Mesenchymal stem cell (in vitro differentiated cells and primary cell): Measurements from ENCODE around the gene SPIN1.

Experiments
- DNase-seq: peaks from one replicate; pipeline ENCODE4 v3.0.0-alpha.2; 2013
- H2AFZ ChIP-seq: one replicate; pipeline ENCODE4 v1.6.1; 2013; ENCODE audit warnings: low read depth, mild to moderate bottlenecking, control low read depth, inconsistent platforms, low read length, moderate library complexity
- H2AK5ac ChIP-seq: 2 replicates; pipeline ENCODE4 v1.6.1; 2013; ENCODE audit warnings: low read length, moderate library complexity, mild to moderate bottlenecking, inconsistent platforms; ENCODE audit not compliant: severe bottlenecking
- H2BK120ac ChIP-seq: one replicate; pipeline ENCODE4 v1.6.1; 2013; ENCODE audit warnings: low read depth, mild to moderate bottlenecking, inconsistent platforms, low read length, moderate library complexity
- H2BK12ac ChIP-seq, 2 experiments: one replicate each; pipeline ENCODE4 v1.6.1; 2013; ENCODE audit warnings: inconsistent platforms in 2 of 2, low read length in 2 of 2, mild to moderate bottlenecking in 2 of 2, moderate library complexity in 2 of 2, control low read depth in 1 of 2
- H2BK15ac ChIP-seq: one replicate; pipeline ENCODE4 v1.6.1; 2013; ENCODE audit warnings: mild to moderate bottlenecking, low read depth, inconsistent platforms; ENCODE audit not compliant: poor library complexity, severe bottlenecking
- H2BK5ac ChIP-seq: 2 replicates; pipeline ENCODE4 v1.6.1; 2013; ENCODE audit warnings: low read depth, mild to moderate bottlenecking, low read length, control low read depth, inconsistent platforms; ENCODE audit not compliant: poor library complexity, severe bottlenecking
- H3K14ac ChIP-seq, 2 experiments: one replicate each; pipeline ENCODE4 v1.6.1; 2013; ENCODE audit warnings: inconsistent platforms in 2 of 2, low read length in 2 of 2, control low read depth in 1 of 2, mild to moderate bottlenecking in 1 of 2, moderate library complexity in 1 of 2
- H3K18ac ChIP-seq, 2 experiments: one replicate each; pipeline ENCODE4 v1.6.1; 2013; ENCODE audit warnings: inconsistent platforms in 2 of 2, low read length in 2 of 2, control low read depth in 1 of 2, low read depth in 1 of 2, mild to moderate bottlenecking in 1 of 2
- H3K23ac ChIP-seq, 2 experiments: one replicate each; pipeline ENCODE4 v1.6.1; 2013; ENCODE audit warnings: inconsistent platforms in 2 of 2, low read length in 2 of 2, mild to moderate bottlenecking in 2 of 2, moderate library complexity in 2 of 2, control low read depth in 1 of 2
- H3K27ac ChIP-seq: 2 replicates; pipeline ENCODE4 v1.5.1; 2013; ENCODE audit warnings: mild to moderate bottlenecking, moderate library complexity, low read length, control low read depth, inconsistent platforms; ENCODE audit not compliant: poor library complexity, severe bottlenecking
- H3K27me3 ChIP-seq, 2 experiments: 2 replicates each; pipeline versions ENCODE4 v1.6.1 to v1.7.0; 2013; ENCODE audit warnings: low read length in 2 of 2, mild to moderate bottlenecking in 2 of 2, moderate library complexity in 2 of 2, control low read depth in 1 of 2, inconsistent platforms in 1 of 2; ENCODE audit not compliant: control insufficient read depth in 1 of 2, insufficient read depth in 1 of 2
- H3K36me3 ChIP-seq, 2 experiments: 2 replicates each; pipeline versions ENCODE4 v1.6.1 to v1.7.0; 2013; ENCODE audit warnings: low read length in 2 of 2, control low read depth in 1 of 2, inconsistent platforms in 1 of 2, low read depth in 1 of 2, mild to moderate bottlenecking in 1 of 2; ENCODE audit not compliant: insufficient read depth in 2 of 2, control insufficient read depth in 1 of 2
- H3K4ac ChIP-seq, 2 experiments: one replicate each; pipeline ENCODE4 v1.6.1; 2013; ENCODE audit warnings: inconsistent platforms in 2 of 2, low read length in 2 of 2, mild to moderate bottlenecking in 2 of 2, moderate library complexity in 2 of 2, control low read depth in 1 of 2, low read depth in 1 of 2
- H3K4me1 ChIP-seq: 2 replicates; pipeline ENCODE4 v1.6.1; 2013; ENCODE audit warnings: low read depth, low read length, control low read depth; ENCODE audit not compliant: control insufficient read depth, insufficient read depth
- H3K4me2 ChIP-seq: 2 replicates; pipeline ENCODE4 v1.6.1; 2013; ENCODE audit warnings: low read length, mild to moderate bottlenecking, inconsistent platforms; ENCODE audit not compliant: poor library complexity, severe bottlenecking
- H3K4me3 ChIP-seq, 2 experiments: 2 replicates each; pipeline versions ENCODE4 v1.5.1 to v1.7.0; 2013; ENCODE audit warnings: low read length in 2 of 2, mild to moderate bottlenecking in 2 of 2, control low read depth in 1 of 2, low read depth in 1 of 2; ENCODE audit not compliant: insufficient read depth in 1 of 2
- H3K79me1 ChIP-seq: replicated peaks from 2 replicates; pipeline ENCODE4 v1.6.1; 2013; ENCODE audit warnings: mild to moderate bottlenecking, control low read depth, low read length, inconsistent platforms; ENCODE audit not compliant: poor library complexity, severe bottlenecking
- H3K9ac ChIP-seq: 2 replicates; pipeline ENCODE4 v1.7.0; 2013; ENCODE audit warnings: mild to moderate bottlenecking, low read length, moderate library complexity
- H3K9me3 ChIP-seq: 2 replicates; pipeline ENCODE4 v1.7.0; 2013; ENCODE audit warnings: mild to moderate bottlenecking, low read length; ENCODE audit not compliant: control insufficient read depth
- H4K8ac ChIP-seq: one replicate; pipeline ENCODE4 v1.6.1; 2013; ENCODE audit warnings: inconsistent platforms, mild to moderate bottlenecking, low read length, moderate library complexity
- H4K91ac ChIP-seq: one replicate; pipeline ENCODE4 v1.6.1; 2013; ENCODE audit warnings: mild to moderate bottlenecking, low read length, inconsistent platforms
- WGBS: methylation state at CpG from one replicate; pipeline ENCODE4 v1.1.7; 2013; ENCODE audit warnings: mixed read lengths; 5-methylcytosine and 5-hydroxymethylcytosine counted together

The SPIN1 gene

GRCh38 chr9:88503845-88504764 lies 115.9 kb downstream of the SPIN1 start:
- H2AK5ac ChIP-seq = no peak overlapping the region
- H3K9ac ChIP-seq = no peak overlapping the region
- no peaks in the 10 kb centered on the region for H3K36me3 ChIP-seq
- no peak overlapping the region for H3K27ac ChIP-seq
- peak overlapping the region in 1 of 2 experiments; percentile 14 for H3K14ac ChIP-seq
- no peak overlapping the region for H2BK5ac ChIP-seq
- H2BK12ac ChIP-seq = no peak overlapping the region
- no peak overlapping the region for H3K4me2 ChIP-seq
- no peak overlapping the region for H3K23ac ChIP-seq
- peak overlapping the region; percentile 24 for H4K8ac ChIP-seq
- H3K4me1 ChIP-seq = peaks cover 4% of the 10 kb centered on the region
- no peak overlapping the region for H2AFZ ChIP-seq
- no peak overlapping the region for H3K18ac ChIP-seq
- H3K4me3 ChIP-seq = no peak overlapping the region
- H3K79me1 ChIP-seq = no peaks in the 10 kb centered on the region
- WGBS = 97% methylated on average over 16 of the region's 17 CpGs
- no peak overlapping the region for H2BK15ac ChIP-seq
- peak overlapping the region; percentile 90 for H4K91ac ChIP-seq
- H2BK120ac ChIP-seq = no peak overlapping the region
- H3K9me3 ChIP-seq = peaks cover 6% of the 10 kb centered on the region
- DNase-seq = no peak
- H3K27me3 ChIP-seq = no peaks in the 10 kb centered on the region
- H3K4ac ChIP-seq = peak overlapping the region in 1 of 2 experiments; percentile 64

- Histone ChIP-seq H3K4ac (no peak overlapping the region), H2BK15ac (no peak overlapping the region), H3K27ac (no peak overlapping the region), H2BK120ac (no peak overlapping the region), H3K27me3 (peaks cover 0 to 4% of the 10 kb centered on the region in 2 experiments), H3K36me3 (no peaks in the 10 kb centered on the region), H4K91ac (no peak overlapping the region), H2AK5ac (no peak overlapping the region), H3K4me2 (no peak overlapping the region), H3K9me3 (peaks cover 6% of the 10 kb centered on the region), H2BK5ac (no peak overlapping the region), H3K4me1 (no peaks in the 10 kb centered on the region), H3K14ac (no peak overlapping the region), H3K79me1 (no peaks in the 10 kb centered on the region), H3K9ac (no peak overlapping the region), H3K18ac (no peak overlapping the region), H3K23ac (no peak overlapping the region), H4K8ac (no peak overlapping the region), H2BK12ac (no peak overlapping the region), H3K4me3 (no peak overlapping the region), H2AFZ (no peak overlapping the region)
- WGBS = no CpG with 5 or more reads among the region's 2 CpGs
- DNase-seq = no peak
Observed at GRCh38 chr9:88508326-88508725, 120.1 kb downstream of the SPIN1 start.

- H3K4ac ChIP-seq = no peak overlapping the region
- no peak overlapping the region for H2BK5ac ChIP-seq
- no peaks in the 10 kb centered on the region for H3K36me3 ChIP-seq
- no peak overlapping the region for H4K91ac ChIP-seq
- H2BK12ac ChIP-seq = no peak overlapping the region
- no peaks in the 10 kb centered on the region for H3K79me1 ChIP-seq
- WGBS = 71% methylated on average over 4 of the region's 4 CpGs
- H3K27me3 ChIP-seq = peaks cover 0 to 4% of the 10 kb centered on the region in 2 experiments
- H3K27ac ChIP-seq = no peak overlapping the region
- no peaks in the 10 kb centered on the region for H3K4me1 ChIP-seq
- H3K9me3 ChIP-seq = peaks cover 6% of the 10 kb centered on the region
- DNase-seq = no peak
- no peak overlapping the region for H3K9ac ChIP-seq
- H3K4me3 ChIP-seq = no peak overlapping the region
- H4K8ac ChIP-seq = no peak overlapping the region
- no peak overlapping the region for H2AFZ ChIP-seq
- H3K14ac ChIP-seq = no peak overlapping the region
- no peak overlapping the region for H3K23ac ChIP-seq
- H2AK5ac ChIP-seq = no peak overlapping the region
- H3K18ac ChIP-seq = no peak overlapping the region
- no peak overlapping the region for H2BK15ac ChIP-seq
- no peak overlapping the region for H3K4me2 ChIP-seq
- no peak overlapping the region for H2BK120ac ChIP-seq
Observed at GRCh38 chr9:88511906-88512305, 123.7 kb downstream of the SPIN1 start.

- no peak for DNase-seq
- WGBS = 95% methylated on average over 6 of the region's 6 CpGs
- Histone ChIP-seq H3K4me1 (no peaks in the 10 kb centered on the region), H2AK5ac (no peak overlapping the region), H2BK5ac (no peak overlapping the region), H3K4ac (no peak overlapping the region), H3K27ac (no peak overlapping the region), H2BK15ac (no peak overlapping the region), H3K36me3 (no peaks in the 10 kb centered on the region), H3K18ac (no peak overlapping the region), H3K27me3 (peaks cover 0 to 4% of the 10 kb centered on the region in 2 experiments), H3K4me2 (no peak overlapping the region), H2BK120ac (no peak overlapping the region), H2BK12ac (no peak overlapping the region), H3K9me3 (no peaks in the 10 kb centered on the region), H3K4me3 (no peak overlapping the region), H3K23ac (no peak overlapping the region), H4K8ac (no peak overlapping the region), H3K9ac (no peak overlapping the region), H2AFZ (no peak overlapping the region), H4K91ac (no peak overlapping the region), H3K14ac (no peak overlapping the region), H3K79me1 (no peaks in the 10 kb centered on the region)
Observed at GRCh38 chr9:88514247-88514646, 126.0 kb downstream of the SPIN1 start.
